Left ventricle myocardium superior (tissue), 1 donor: Measurements from ENCODE around the gene ANKS1B. TPM values are rescaled to one million over a fixed set of nuclear protein-coding genes. Genes with fewer than 3 reads are reported as not detected.
"Not testable (repeated sequence)": the region's sequence is repeated elsewhere in the genome, so short reads cannot be mapped to it uniquely, and the experiment has no call there.

Experiments
- ATAC-seq: fragments of 200-7000 bp; cut with Tn5 transposase; one replicate; pipeline ENCODE4 v1.9.1; 2020; ENCODE audit warnings: mild to moderate bottlenecking, moderate library complexity
- DNase-seq: peaks from one replicate; pipeline ENCODE4 v3.0.0-alpha.2; 2020
- intact Hi-C: fragments of 100-400 bp; cut with micrococcal nuclease; formaldehyde crosslinking; loops from one replicate; pipeline ENCODE4 v1.11.0; 2022
- total RNA-seq: library from RNA; stranded (reverse); fragmentation: NEBNext Ultra II Directional; extraction: Animal tissue kit (Norgen Biotek cat#: 25700); gene quantifications from one replicate; pipeline ENCODE4 v1.2.1, GENCODE V29; 2021
- donor health status: DM: no; HTN: yes; CAD: no; lungs with severe emphysema.

Gene ANKS1B
- total RNA-seq, 1 donor from 2014 or later = 2.5 TPM

GRCh38 chr12:98983647-98984046 lies 1001.1 kb downstream of the ANKS1B start:
- DNase-seq (no peak), ATAC-seq (no peak)
- intact Hi-C loops = no loop called here

- DNase-seq (no peak), ATAC-seq (no peak)
- intact Hi-C loops = no loop called here
These were observed 1004.2 kb downstream of the ANKS1B start for GRCh38 chr12:98980508-98980907.

GRCh38 chr12:98977186-98977585 lies 1007.5 kb downstream of the ANKS1B start:
- DNase-seq (no peak), ATAC-seq (no peak)
- intact Hi-C loops = no loop called here

GRCh38 chr12:98974767-98975381 lies 1009.9 kb downstream of the ANKS1B start:
- intact Hi-C loops = no loop called here
- no peak for DNase-seq
- ATAC-seq = no peak

- intact Hi-C loops = no loop called here
- DNase-seq = no peak
- ATAC-seq = no peak
These were observed 1011.3 kb downstream of the ANKS1B start for GRCh38 chr12:98973395-98973794.

- no peak for DNase-seq
- intact Hi-C loops = no loop called here
- no peak for ATAC-seq
These were observed 1013.8 kb downstream of the ANKS1B start for GRCh38 chr12:98970950-98971349.

GRCh38 chr12:98970210-98970609 lies 1014.5 kb downstream of the ANKS1B start:
- intact Hi-C loops = no loop called here
- ATAC-seq = no peak
- DNase-seq = no peak

- intact Hi-C loops = no loop called here
- no peak for ATAC-seq
These were observed 1015.8 kb downstream of the ANKS1B start for GRCh38 chr12:98968896-98969295.

GRCh38 chr12:98957135-98957534 lies 1027.6 kb downstream of the ANKS1B start:
- ATAC-seq, intact Hi-C loops, DNase-seq: not testable (repeated sequence)

More at GRCh38 chr12:98968896-98969295, 1015.8 kb downstream of the ANKS1B start:
- no peak for DNase-seq

GRCh38 chr12:98955284-98955683 lies 1029.5 kb downstream of the ANKS1B start:
- ATAC-seq = no peak
- intact Hi-C loops = no loop called here
- DNase-seq = no peak

GRCh38 chr12:98954506-98954905 lies 1030.2 kb downstream of the ANKS1B start:
- DNase-seq (no peak), ATAC-seq (no peak)
- intact Hi-C loops = no loop called here

GRCh38 chr12:98951406-98951805 lies 1033.3 kb downstream of the ANKS1B start:
- intact Hi-C loops = no loop called here
- ATAC-seq (no peak), DNase-seq (no peak)

- no peak for DNase-seq
- intact Hi-C loops = no loop called here
- no peak for ATAC-seq
These were observed 1036.3 kb downstream of the ANKS1B start for GRCh38 chr12:98948343-98948949.

GRCh38 chr12:98945864-98946263 lies 1038.9 kb downstream of the ANKS1B start:
- ATAC-seq (no peak), DNase-seq (no peak)
- intact Hi-C loops = no loop called here

- ATAC-seq (no peak), DNase-seq (no peak)
- intact Hi-C loops = no loop called here
These were observed 1044.8 kb downstream of the ANKS1B start for GRCh38 chr12:98939926-98940325.

GRCh38 chr12:98939350-98939749 lies 1045.4 kb downstream of the ANKS1B start:
- intact Hi-C loops = no loop called here
- no peak for ATAC-seq

GRCh38 chr12:98935847-98936246 lies 1048.9 kb downstream of the ANKS1B start:
- intact Hi-C loops = no loop called here
- ATAC-seq = no peak
- DNase-seq = no peak

More at GRCh38 chr12:98939350-98939749, 1045.4 kb downstream of the ANKS1B start:
- DNase-seq = no peak

GRCh38 chr12:98922871-98923270 lies 1061.9 kb downstream of the ANKS1B start:
- ATAC-seq (no peak), DNase-seq (no peak)
- intact Hi-C loops = no loop called here

- intact Hi-C loops = no loop called here
- ATAC-seq = no peak
These were observed 1066.4 kb downstream of the ANKS1B start for GRCh38 chr12:98918176-98918863.

GRCh38 chr12:98916106-98916505 lies 1068.6 kb downstream of the ANKS1B start:
- ATAC-seq = no peak
- no peak for DNase-seq
- intact Hi-C loops = no loop called here

More at GRCh38 chr12:98918176-98918863, 1066.4 kb downstream of the ANKS1B start:
- no peak for DNase-seq
